ENCODE data around the gene AP1G1.

DNA sequence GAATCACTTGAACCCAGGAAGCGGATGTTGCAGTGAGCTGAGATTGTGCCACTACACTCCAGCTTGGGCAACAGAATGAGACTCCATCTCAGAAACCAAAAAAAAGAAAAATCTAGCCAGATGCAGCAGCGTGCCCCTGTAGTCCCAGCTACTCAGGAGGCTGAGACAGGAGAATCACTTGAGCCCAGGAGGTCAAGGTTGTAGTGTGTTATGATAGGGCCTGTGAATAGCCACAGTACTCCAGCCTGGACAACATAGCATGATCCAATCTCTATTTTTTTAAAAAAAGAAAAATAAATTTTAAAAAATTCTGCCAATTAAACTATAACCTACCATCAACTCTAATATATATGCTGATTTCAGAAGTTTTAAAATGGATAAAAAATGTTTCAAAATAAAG lies 99.9 kb downstream of the AP1G1 start:
- TF ChIP-seq RAD21 (conservative IDR thresholded peaks at IDR 0.05): no peak
- no peak for TF ChIP-seq REST (IDR thresholded peaks at IDR 0.05; ENCODE audit: borderline replicate concordance)
- no peak for TF ChIP-seq CTCF (IDR thresholded peaks at IDR 0.05; ENCODE audit: poor library complexity, severe bottlenecking)
- TF ChIP-seq POLR2AphosphoS5 (IDR thresholded peaks at IDR 0.05): no peak
- no peak for TF ChIP-seq EP300 (conservative IDR thresholded peaks at IDR 0.05; ENCODE audit: poor library complexity, severe bottlenecking)
- no peak for TF ChIP-seq SMC3 (conservative IDR thresholded peaks at IDR 0.05; ENCODE audit: poor library complexity)
- no peak for TF ChIP-seq TAF1 (IDR thresholded peaks at IDR 0.05; ENCODE audit: low read depth)
- TF ChIP-seq MXI1 (conservative IDR thresholded peaks at IDR 0.05; ENCODE audit: poor library complexity, severe bottlenecking): no peak

Data from neural cell (in vitro differentiated cells).